HepG2 (cell line): Measurements from ENCODE around the gene LENG1. TPM values are rescaled to one million over a fixed set of nuclear protein-coding genes. Genes with fewer than 3 reads are reported as not detected.

ENCODE experiments used
- ADNP ChIP-seq: sonication (generic); formaldehyde crosslinking; IDR thresholded peaks from 2 replicates; pipeline ENCODE4 v1.4.0; 2020; ENCODE audit warnings: missing genetic modification reagents
- CAMTA2 ChIP-seq: sonication (generic); formaldehyde crosslinking; IDR thresholded peaks from 2 replicates; pipeline ENCODE4 v1.4.0; 2020; ENCODE audit warnings: mild to moderate bottlenecking, missing genetic modification reagents, borderline replicate concordance
- FOXK1 ChIP-seq: sonication (generic); formaldehyde crosslinking; IDR thresholded peaks from 2 replicates; pipeline ENCODE4 v1.4.0; 2020; ENCODE audit warnings: low read depth, missing genetic modification reagents, borderline replicate concordance
- JUNB ChIP-seq: sonication (generic); formaldehyde crosslinking; IDR thresholded peaks from 2 replicates; pipeline ENCODE4 v1.8.0; 2022; ENCODE audit warnings: missing genetic modification reagents, mild to moderate bottlenecking, borderline replicate concordance
- MTF1 ChIP-seq: sonication (generic); formaldehyde crosslinking; IDR thresholded peaks from 2 replicates; pipeline ENCODE4 v1.5.0; 2020; ENCODE audit warnings: missing genetic modification reagents
- RARA ChIP-seq: IDR thresholded peaks from 2 replicates; pipeline ENCODE4 v1.6.1; 2016; ENCODE audit warnings: missing genetic modification reagents, missing compliant biosample characterization
- RELA ChIP-seq: sonication (generic); formaldehyde crosslinking; IDR thresholded peaks from 2 replicates; pipeline ENCODE4 v1.4.0; 2020; ENCODE audit warnings: missing genetic modification reagents
- REXO4 ChIP-seq: sonication (generic); formaldehyde crosslinking; IDR thresholded peaks from 2 replicates; pipeline ENCODE4 v1.8.0; 2022; ENCODE audit warnings: missing genetic modification reagents, mild to moderate bottlenecking, borderline replicate concordance
- RFX5 ChIP-seq: IDR thresholded peaks from 2 replicates; pipeline ENCODE4 v1.6.1; 2011; ENCODE audit warnings: low read depth, low read length, improper control_type of control experiment
- RFXANK ChIP-seq: IDR thresholded peaks from 2 replicates; pipeline ENCODE4 v1.6.1; 2016
- RXRB ChIP-seq: IDR thresholded peaks from 2 replicates; pipeline ENCODE4 v1.6.1; 2016; ENCODE audit warnings: borderline replicate concordance, missing genetic modification reagents, missing compliant biosample characterization
- SMYD3 ChIP-seq: sonication (generic); formaldehyde crosslinking; IDR thresholded peaks from 2 replicates; pipeline ENCODE4 v1.8.1; 2023; ENCODE audit warnings: mild to moderate bottlenecking, missing genetic modification reagents
- SNRNP70 ChIP-seq: fragments of 200-400 bp; formaldehyde crosslinking; IDR thresholded peaks from 2 replicates; pipeline ENCODE4 v1.6.1; 2017; ENCODE audit warnings: mild to moderate bottlenecking, low read depth, low read length, moderate library complexity
- TBX2 ChIP-seq: sonication (generic); formaldehyde crosslinking; IDR thresholded peaks from 2 replicates; pipeline ENCODE4 v1.5.0; 2020; ENCODE audit warnings: missing genetic modification reagents, mild to moderate bottlenecking, borderline replicate concordance
- TCF7 ChIP-seq: sonication (generic); IDR thresholded peaks from 2 replicates; pipeline ENCODE4 v1.6.1; 2016; ENCODE audit warnings: antibody characterized with exemption, low read depth
- THAP8 ChIP-seq: sonication (generic); formaldehyde crosslinking; IDR thresholded peaks from 2 replicates; pipeline ENCODE4 v1.5.1; 2020; ENCODE audit warnings: missing genetic modification reagents, mild to moderate bottlenecking, borderline replicate concordance
- USF2 ChIP-seq, 2 experiments: sonication (generic) in 1 of 2; formaldehyde crosslinking in 1 of 2; IDR thresholded peaks; 2 replicates each; pipeline versions ENCODE4 v1.5.1 to v1.6.1; 2011 to 2020; ENCODE audit warnings: borderline replicate concordance in 1 of 2, low read depth in 1 of 2, low read length in 1 of 2, mild to moderate bottlenecking in 1 of 2, missing genetic modification reagents in 1 of 2, moderate library complexity in 1 of 2
- ZFP37 ChIP-seq: sonication (generic); formaldehyde crosslinking; IDR thresholded peaks from 2 replicates; pipeline ENCODE4 v1.4.0; 2020; ENCODE audit warnings: missing genetic modification reagents, borderline replicate concordance
- ZNF251 ChIP-seq: sonication (generic); formaldehyde crosslinking; IDR thresholded peaks from 2 replicates; pipeline ENCODE4 v1.9.0; 2021; ENCODE audit warnings: mild to moderate bottlenecking, missing genetic modification reagents
- ZNF354B ChIP-seq: sonication (generic); formaldehyde crosslinking; IDR thresholded peaks from 2 replicates; pipeline ENCODE4 v1.8.0; 2022; ENCODE audit warnings: mild to moderate bottlenecking, missing genetic modification reagents
- ZNF557 ChIP-seq: sonication (generic); formaldehyde crosslinking; IDR thresholded peaks from 2 replicates; pipeline ENCODE4 v1.4.0; 2020; ENCODE audit warnings: missing genetic modification reagents
- ZNF703 ChIP-seq: sonication (generic); formaldehyde crosslinking; IDR thresholded peaks from 2 replicates; pipeline ENCODE4 v1.5.1; 2020; ENCODE audit warnings: missing genetic modification reagents, mild to moderate bottlenecking, moderate library complexity, borderline replicate concordance
- ZNF878 ChIP-seq: sonication (generic); formaldehyde crosslinking; IDR thresholded peaks from 2 replicates; pipeline ENCODE4 v1.8.1; 2023; ENCODE audit warnings: mild to moderate bottlenecking, missing genetic modification reagents, moderate library complexity
- ZSCAN9 ChIP-seq: IDR thresholded peaks from 2 replicates; pipeline ENCODE4 v1.6.1; 2016; ENCODE audit warnings: borderline replicate concordance
- ZZZ3 ChIP-seq: sonication (generic); formaldehyde crosslinking; IDR thresholded peaks from 2 replicates; pipeline ENCODE4 v1.4.0; 2020; ENCODE audit warnings: missing genetic modification reagents, mild to moderate bottlenecking, borderline replicate concordance
- polyA plus RNA-seq, 8 experiments: library from polyadenylated mRNA; depleted of rRNA in 3 of 8; stranded (reverse) in 7 of 8; unstranded in 1 of 8; fragments of >200 nt; fragmentation: Illumina TruSeq in 4 of 8; extraction: Trizol in 4 of 8; gene quantifications; 2 replicates each; pipeline versions ENCODE4 v1.2.1 to v1.2.3, GENCODE V29; 2011 to 2016; ENCODE audit warnings: low read depth in 4 of 8, missing spikeins in 1 of 8, mixed read lengths in 1 of 8; ENCODE audit not compliant: insufficient read depth in 1 of 8
- total RNA-seq, 5 experiments: library from RNA; depleted of rRNA; stranded (reverse); fragments of >200 nt; fragmentation: Illumina TruSeq; extraction: Trizol; gene quantifications; 2 replicates each; pipeline ENCODE4 v1.2.3, GENCODE V29; 2016; ENCODE audit warnings: low read depth in 1 of 5
- TF ChIP-seq, protein P1 (sequence below): sonication (generic); formaldehyde crosslinking; conservative IDR thresholded peaks from 2 replicates; pipeline ENCODE4 v1.4.0; 2020; ENCODE audit warnings: missing genetic modification reagents

Gene LENG1
- total and polyA plus RNA-seq, 2 of the 13 experiments (the other 11 are each of a cell fraction or from before 2014, with no cell fraction given) = 1.8 to 3.8 TPM

DNA sequence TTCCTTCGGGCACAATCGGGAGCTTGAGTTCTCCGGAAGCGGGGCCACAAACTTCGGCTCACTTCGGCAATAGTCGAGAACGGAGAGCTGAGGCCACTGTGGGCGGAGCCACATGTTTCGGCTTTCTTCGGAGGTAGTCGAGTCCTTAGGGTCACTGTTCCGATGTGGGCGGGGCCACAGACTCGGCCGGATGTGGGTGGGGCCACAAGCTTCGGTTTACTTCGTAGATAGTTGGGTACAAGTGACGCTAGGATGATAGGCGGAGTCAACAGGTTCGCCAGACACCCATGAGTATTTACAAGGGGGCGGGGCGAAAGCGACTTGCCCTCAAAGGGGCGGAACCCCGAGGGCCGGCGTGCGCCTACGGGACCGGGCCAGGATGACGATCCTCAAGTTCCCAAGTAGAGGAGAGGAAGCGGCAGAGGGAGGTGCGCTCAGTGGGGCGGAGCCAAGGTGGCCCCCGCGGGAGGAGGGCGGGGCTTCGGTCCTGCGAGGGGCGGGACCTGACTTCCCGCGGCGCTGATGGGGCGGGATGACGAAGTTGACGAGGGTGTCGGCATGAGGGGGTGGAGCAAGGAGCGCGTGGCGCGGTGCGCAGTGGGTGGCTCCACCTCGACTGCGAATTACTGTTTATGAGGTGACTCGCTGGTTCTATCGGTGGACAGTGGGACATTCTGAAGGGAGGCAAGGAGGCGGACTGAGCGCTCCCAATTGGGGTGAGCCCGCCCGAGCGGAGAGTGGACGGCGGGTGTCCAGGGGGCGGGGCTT lies 30.4 kb upstream of the LENG1 start (continued):
- TF ChIP-seq CAMTA2 (no peak), RFX5 (peak; percentile 89), TBX2 (CRISPR knock-in tag) (no peak; the same call in 1 of the 2 replicates), FOXK1 (peak; percentile 26; the same call in 1 of the 2 replicates), ZNF703 (no peak), USF2 (IDR thresholded peaks at IDR 0.05; ENCODE audit: low read depth, low read length) (no peak), USF2 (CRISPR knock-in tag; IDR thresholded peaks at IDR 0.05; ENCODE audit: borderline replicate concordance) (no peak), TCF7 (no peak), ZFP37 (no peak; the same call in 1 of the 2 replicates), SMYD3 (CRISPR knock-in tag) (no peak), RXRB (CRISPR knock-in tag) (no peak), ZNF354B (no peak), RARA (CRISPR knock-in tag) (no peak), JUNB (CRISPR knock-in tag) (no peak), RELA (no peak), ZNF557 (CRISPR knock-in tag) (no peak; the same call in 1 of the 2 replicates), MTF1 (CRISPR knock-in tag) (no peak), ZSCAN9 (no peak), ADNP (CRISPR knock-in tag) (no peak), ZNF251 (CRISPR knock-in tag) (0 out of 2 replicates have a peak, but pooled peaks have one; percentile 56), ZNF878 (CRISPR knock-in tag) (0 out of 2 replicates have a peak, but pooled peaks have one; percentile 24), THAP8 (CRISPR knock-in tag) (no peak), REXO4 (CRISPR knock-in tag) (no peak), ZZZ3 (CRISPR knock-in tag) (0 out of 2 replicates have a peak, but pooled peaks have one; percentile 26), SNRNP70 (no peak), RFXANK (CRISPR knock-in tag) (no peak)
- TF ChIP-seq, protein P1, sequence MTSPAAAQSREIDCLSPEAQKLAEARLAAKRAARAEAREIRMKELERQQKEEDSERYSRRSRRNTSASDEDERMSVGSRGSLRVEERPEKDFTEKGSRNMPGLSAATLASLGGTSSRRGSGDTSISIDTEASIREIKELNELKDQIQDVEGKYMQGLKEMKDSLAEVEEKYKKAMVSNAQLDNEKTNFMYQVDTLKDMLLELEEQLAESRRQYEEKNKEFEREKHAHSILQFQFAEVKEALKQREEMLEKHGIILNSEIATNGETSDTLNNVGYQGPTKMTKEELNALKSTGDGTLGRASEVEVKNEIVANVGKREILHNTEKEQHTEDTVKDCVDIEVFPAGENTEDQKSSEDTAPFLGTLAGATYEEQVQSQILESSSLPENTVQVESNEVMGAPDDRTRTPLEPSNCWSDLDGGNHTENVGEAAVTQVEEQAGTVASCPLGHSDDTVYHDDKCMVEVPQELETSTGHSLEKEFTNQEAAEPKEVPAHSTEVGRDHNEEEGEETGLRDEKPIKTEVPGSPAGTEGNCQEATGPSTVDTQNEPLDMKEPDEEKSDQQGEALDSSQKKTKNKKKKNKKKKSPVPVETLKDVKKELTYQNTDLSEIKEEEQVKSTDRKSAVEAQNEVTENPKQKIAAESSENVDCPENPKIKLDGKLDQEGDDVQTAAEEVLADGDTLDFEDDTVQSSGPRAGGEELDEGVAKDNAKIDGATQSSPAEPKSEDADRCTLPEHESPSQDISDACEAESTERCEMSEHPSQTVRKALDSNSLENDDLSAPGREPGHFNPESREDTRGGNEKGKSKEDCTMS = no peak
